ENCODE data around the gene PUS3.

PUS3 gene

GRCh38 chr11:125903711-125904659, 979 bp upstream of the PUS3 start, which contains the start of gene DDX25:
TSS of gene DDX25 (plus strand) at chr11:125904508. CDS start at chr11:125904518, 10 bp downstream.
- TF ChIP-seq, protein P1, sequence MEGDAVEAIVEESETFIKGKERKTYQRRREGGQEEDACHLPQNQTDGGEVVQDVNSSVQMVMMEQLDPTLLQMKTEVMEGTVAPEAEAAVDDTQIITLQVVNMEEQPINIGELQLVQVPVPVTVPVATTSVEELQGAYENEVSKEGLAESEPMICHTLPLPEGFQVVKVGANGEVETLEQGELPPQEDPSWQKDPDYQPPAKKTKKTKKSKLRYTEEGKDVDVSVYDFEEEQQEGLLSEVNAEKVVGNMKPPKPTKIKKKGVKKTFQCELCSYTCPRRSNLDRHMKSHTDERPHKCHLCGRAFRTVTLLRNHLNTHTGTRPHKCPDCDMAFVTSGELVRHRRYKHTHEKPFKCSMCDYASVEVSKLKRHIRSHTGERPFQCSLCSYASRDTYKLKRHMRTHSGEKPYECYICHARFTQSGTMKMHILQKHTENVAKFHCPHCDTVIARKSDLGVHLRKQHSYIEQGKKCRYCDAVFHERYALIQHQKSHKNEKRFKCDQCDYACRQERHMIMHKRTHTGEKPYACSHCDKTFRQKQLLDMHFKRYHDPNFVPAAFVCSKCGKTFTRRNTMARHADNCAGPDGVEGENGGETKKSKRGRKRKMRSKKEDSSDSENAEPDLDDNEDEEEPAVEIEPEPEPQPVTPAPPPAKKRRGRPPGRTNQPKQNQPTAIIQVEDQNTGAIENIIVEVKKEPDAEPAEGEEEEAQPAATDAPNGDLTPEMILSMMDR (IDR thresholded peaks at IDR 0.05; ENCODE audit: control insufficient read depth, insufficient read depth, low read depth, low read length, missing control alignments), result no peak
- no peak for DNase-seq (ENCODE audit: low read depth)
- H3K4me3 ChIP-seq (ENCODE audit: control insufficient read depth, low read depth, low read length), result no peak within 1 kb of the TSS

GRCh38 chr11:125902277-125902926, 604 bp downstream of the PUS3 start:
- DNase-seq (ENCODE audit: low read depth), result no peak
- TF ChIP-seq, protein P1 (IDR thresholded peaks at IDR 0.05; ENCODE audit: control insufficient read depth, insufficient read depth, low read depth, low read length, missing control alignments), result no peak
- peak overlapping the region; percentile 71 for H3K4me3 ChIP-seq (ENCODE audit: control insufficient read depth, low read depth, low read length)

DNA sequence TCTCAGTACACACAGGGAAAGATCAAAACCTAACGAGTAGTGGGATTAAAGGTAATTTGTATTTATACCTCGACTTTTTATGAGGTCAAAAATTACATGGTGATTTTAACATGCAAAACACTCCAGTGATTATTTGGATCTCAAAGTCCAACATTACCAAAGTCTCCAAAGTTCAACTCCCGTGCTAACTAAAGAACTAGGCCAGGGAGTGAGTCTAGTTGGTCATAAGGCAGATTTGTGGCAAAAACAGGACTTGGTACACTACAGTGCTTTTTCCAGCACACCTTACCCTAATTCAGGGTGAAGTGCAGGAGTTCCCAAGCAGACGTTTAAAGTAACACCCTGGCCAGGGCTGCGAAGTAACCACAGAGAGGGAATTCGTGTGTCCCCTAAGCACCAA, 1.1 kb downstream of the PUS3 start:
- H3K4me3 ChIP-seq (ENCODE audit: control insufficient read depth, low read depth, low read length), result no peak overlapping the region
- TF ChIP-seq, protein P1 (IDR thresholded peaks at IDR 0.05; ENCODE audit: control insufficient read depth, insufficient read depth, low read depth, low read length, missing control alignments), result no peak
- no peak for DNase-seq (ENCODE audit: low read depth)

DNA sequence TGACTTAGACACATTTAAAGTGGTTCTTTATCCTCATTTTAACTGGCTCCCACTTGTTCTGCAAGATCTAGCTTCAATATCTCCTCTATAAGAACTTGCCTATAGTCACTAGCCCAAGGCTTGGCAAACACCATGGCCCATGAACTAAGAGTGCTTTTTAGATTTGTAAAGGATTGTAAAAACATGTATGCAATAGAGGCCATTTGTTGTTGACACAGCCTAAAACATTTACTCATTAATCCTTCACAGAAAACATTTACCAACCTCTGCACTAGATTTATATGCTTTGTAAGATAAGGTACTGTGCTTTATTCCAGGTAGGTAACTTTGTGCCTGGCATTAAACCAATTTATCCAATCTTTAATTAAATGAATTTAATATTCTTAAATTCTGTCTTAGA, 10.0 kb downstream of the PUS3 start:
- H3K4me3 ChIP-seq (ENCODE audit: control insufficient read depth, low read depth, low read length), result no peak overlapping the region
- no peak for DNase-seq (ENCODE audit: low read depth)
- TF ChIP-seq, protein P1 (IDR thresholded peaks at IDR 0.05; ENCODE audit: control insufficient read depth, insufficient read depth, low read depth, low read length, missing control alignments), result no peak

DNA sequence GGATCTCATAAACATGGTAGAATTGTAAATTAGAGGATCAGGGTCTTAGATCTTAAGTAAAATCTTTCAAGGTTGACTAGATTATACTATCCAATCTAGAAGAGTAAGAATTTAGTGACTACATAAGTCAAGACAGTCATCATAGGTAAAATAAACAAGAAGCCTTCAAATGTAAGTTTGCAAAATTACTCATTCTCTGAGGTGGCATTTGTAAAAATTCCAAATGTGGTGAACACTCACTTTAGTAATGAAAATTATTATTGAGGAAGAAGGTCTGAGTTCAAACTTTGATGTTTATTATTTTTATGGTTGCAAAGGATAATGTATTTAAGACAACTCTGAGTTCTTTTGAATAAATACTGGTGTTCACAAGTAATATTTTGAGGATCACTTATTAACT, 10.9 kb downstream of the PUS3 start:
- no peak for DNase-seq (ENCODE audit: low read depth)
- TF ChIP-seq, protein P1 (IDR thresholded peaks at IDR 0.05; ENCODE audit: control insufficient read depth, insufficient read depth, low read depth, low read length, missing control alignments), result no peak
- H3K4me3 ChIP-seq (ENCODE audit: control insufficient read depth, low read depth, low read length), result no peak overlapping the region

GRCh38 chr11:125890447-125891100, 12.4 kb downstream of the PUS3 start:
- no peak for DNase-seq (ENCODE audit: low read depth)
- TF ChIP-seq, protein P1 (IDR thresholded peaks at IDR 0.05; ENCODE audit: control insufficient read depth, insufficient read depth, low read depth, low read length, missing control alignments), result no peak
- no peak overlapping the region for H3K4me3 ChIP-seq (ENCODE audit: control insufficient read depth, low read depth, low read length)
